ENCODE results near the gene SNAPC3. TPM values are rescaled to one million over a fixed set of nuclear protein-coding genes. Genes with fewer than 3 reads are reported as not detected.

SNAPC3 gene
- total and polyA plus RNA-seq, 8 donors, result 7.0 to 16.0 (median 8.8) TPM

GRCh38 chr9:15509931-15510788 is 87.5 kb downstream of the SNAPC3 start:
- DNase-seq (peak in 5 of 6 donors; percentile 23 to 79 (median 47)), FAIRE-seq (no peak)
- intact Hi-C loops (cut with DNase I), result no loop called here

GRCh38 chr9:15510789-15511575 is 88.3 kb downstream of the SNAPC3 start, which contains the start of gene PSIP1:
Gene PSIP1 (minus strand): TSS chr9:15510970. CDS start chr9:15510188, 782 bp downstream.
- Histone ChIP-seq H3K9me3 (no peaks in the 10 kb centered on the region), H3K36me3 (no peaks in the 10 kb centered on the region), H3K4me3 (peak within 1 kb of the TSS; percentile 91 to 98 (median 94)), H3K27me3 (no peaks in the 10 kb centered on the region), H3K4me1 (peaks cover 0 to 5% (median 0%) of the 10 kb centered on the region in 3 donors), H3K27ac (peak within 1 kb of the TSS; percentile 77 to 95 (median 88))
- WGBS, 2 donors, result 0% methylated on average over 55 to 72 of the region's 72 CpGs
- no peak for FAIRE-seq
- ATAC-seq, result peak; percentile 93 to 96 (median 94)
- intact Hi-C loops (cut with DNase I), result no loop called here
- DNase-seq, result peak; percentile 66 to 87 (median 74)
- TF ChIP-seq CTCF (IDR thresholded peaks at IDR 0.05), result no peak

More at GRCh38 chr9:15509931-15510788, 87.5 kb downstream of the SNAPC3 start:
- peak overlapping the region; percentile 77 to 95 (median 88) for H3K27ac ChIP-seq
- H3K36me3 ChIP-seq, result no peaks in the 10 kb centered on the region
- H3K4me1 ChIP-seq, result peaks cover 0 to 5% (median 0%) of the 10 kb centered on the region in 3 donors
- no peaks in the 10 kb centered on the region for H3K9me3 ChIP-seq
- H3K27me3 ChIP-seq, result no peaks in the 10 kb centered on the region
- 1 to 3% methylated on average over 50 to 76 of the region's 76 CpGs for WGBS, 2 donors
- ATAC-seq, result peak; percentile 75 to 83 (median 78)
- no peak for TF ChIP-seq CTCF (IDR thresholded peaks at IDR 0.05)
- H3K4me3 ChIP-seq, result peak overlapping the region; percentile 91 to 98 (median 94)

Other genes with a start within 250 kb of the SNAPC3 start
- gene TTC39B, start 115.7 kb upstream of the SNAPC3 start, total RNA-seq, result 10 to 100 TPM in 2 of 6 donors, 1 to 10 TPM in 4; 3.7 to 12.1 (median 6.1) TPM
- 1 to 10 TPM; 1.5 to 2.2 TPM for gene TTC39B, start 115.7 kb upstream of the SNAPC3 start, polyA plus RNA-seq
- 10 to 100 TPM in 4 of 6 donors, 1 to 10 TPM in 2; 9.0 to 15.5 (median 11.2) TPM for gene PSIP1, start 88.1 kb downstream of the SNAPC3 start, total RNA-seq
- gene PSIP1, start 88.1 kb downstream of the SNAPC3 start, polyA plus RNA-seq, result 10 to 100 TPM in 1 of 2 donors, 1 to 10 TPM in 1; 10.0 to 18.9 TPM
- 1 to 10 TPM; 1.7 to 3.7 (median 2.7) TPM for gene CCDC171, start 130.2 kb downstream of the SNAPC3 start, total RNA-seq
- gene CCDC171, start 130.2 kb downstream of the SNAPC3 start, polyA plus RNA-seq, result 1 to 10 TPM; 1.5 to 2.9 TPM